ENCODE results near the gene GRB7. TPM values are rescaled to one million over a fixed set of nuclear protein-coding genes. Genes with fewer than 3 reads are reported as not detected.

The GRB7 gene
- total RNA-seq, 1 donor from 2014 or later, result 34.5 TPM

Small RNA genes within 50 kb of the gene (microRNA-seq; reads per million reads assigned to microRNA genes)
- not detected for gene MIR4728 (ENCODE audit: borderline number of aligned reads)

Other genes with a start within 250 kb of the GRB7 start
- gene NEUROD2, start 130.0 kb upstream of the GRB7 start, total RNA-seq, result not detected
- gene PPP1R1B, start 111.0 kb upstream of the GRB7 start, total RNA-seq, result 23.9 TPM
- gene STARD3, start 100.8 kb upstream of the GRB7 start, total RNA-seq, result 76.6 TPM
- 3.7 TPM for gene TCAP, start 72.6 kb upstream of the GRB7 start, total RNA-seq
- 3.9 TPM for gene PNMT, start 69.5 kb upstream of the GRB7 start, total RNA-seq
- 20.7 TPM for gene PGAP3, start 49.9 kb upstream of the GRB7 start, total RNA-seq
- gene ERBB2, start 37.9 kb upstream of the GRB7 start, total RNA-seq, result 96.1 TPM
- gene MIEN1, start 7.4 kb upstream of the GRB7 start, total RNA-seq, result 46.4 TPM
- gene IKZF3, start 126.4 kb downstream of the GRB7 start, total RNA-seq, result 7.1 TPM
- not detected for gene ZPBP2, start 130.3 kb downstream of the GRB7 start, total RNA-seq
- 11.1 TPM for gene GSDMB, start 180.7 kb downstream of the GRB7 start, total RNA-seq
- 61.3 TPM for gene ORMDL3, start 189.7 kb downstream of the GRB7 start, total RNA-seq
- not detected for gene LRRC3C, start 189.8 kb downstream of the GRB7 start, total RNA-seq
- 0.62 TPM for gene GSDMA, start 225.1 kb downstream of the GRB7 start, total RNA-seq
- 79.3 TPM for gene PSMD3, start 242.9 kb downstream of the GRB7 start, total RNA-seq